ENCODE data around the gene SH2D3C.
A peak's percentile ranks its signal among the peaks of the same experiment; 100 is the strongest.

The SH2D3C gene

DNA sequence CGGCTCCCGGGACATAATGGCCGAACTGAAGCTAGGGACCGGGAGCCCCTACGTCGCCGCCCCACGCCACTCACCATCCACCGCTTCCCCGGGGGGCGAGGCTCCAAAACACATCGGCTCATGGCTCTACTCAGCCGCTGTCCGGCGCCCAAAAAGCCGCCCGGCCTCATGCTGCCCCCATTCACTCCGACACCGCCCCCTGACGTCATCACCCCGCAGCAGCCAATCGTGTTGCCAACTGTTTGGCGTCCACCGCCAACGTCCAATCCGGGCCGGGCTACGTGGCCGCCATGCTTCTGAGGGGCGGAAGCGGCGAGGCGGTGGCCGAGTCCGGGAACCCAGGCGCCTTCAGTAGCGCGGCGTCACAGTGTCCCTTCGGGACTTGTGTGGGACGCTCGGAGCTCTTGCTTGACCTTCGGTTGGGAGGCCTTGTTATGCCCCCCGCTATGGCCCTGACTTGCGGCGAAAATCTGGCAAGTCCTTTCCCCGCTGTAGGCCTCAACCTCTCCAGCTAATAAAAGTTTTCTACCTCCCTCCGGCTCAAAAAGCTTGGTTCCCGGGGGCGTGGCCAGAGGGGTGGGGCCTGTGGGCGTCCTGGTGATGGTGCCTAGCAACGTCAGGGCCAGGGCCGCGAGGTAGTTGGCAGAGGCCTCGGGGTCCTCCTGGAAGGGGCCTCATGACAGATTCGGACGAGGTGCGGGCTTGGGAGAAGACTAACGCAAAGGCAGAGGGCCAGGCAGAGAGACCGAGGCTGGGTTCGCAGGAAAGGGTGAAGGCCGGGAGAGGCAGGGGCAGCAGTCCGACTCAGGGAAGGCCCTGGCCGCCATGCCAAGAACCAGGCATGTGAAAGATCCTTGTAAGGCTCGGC is 62.8 kb downstream of the SH2D3C start, which contains the start of the genes PTRH1 and TTC16:
PTRH1 (minus strand) TSS at position 194 of the 868 bp plus-strand sequence; CDS start at position 170, 24 bp downstream.
TTC16 (plus strand) TSS at position 610 of the 868 bp plus-strand sequence; CDS start at position 677, 67 bp downstream.
- peak; percentile 87 for DNase-seq (ENCODE audit: low read depth)

DNA sequence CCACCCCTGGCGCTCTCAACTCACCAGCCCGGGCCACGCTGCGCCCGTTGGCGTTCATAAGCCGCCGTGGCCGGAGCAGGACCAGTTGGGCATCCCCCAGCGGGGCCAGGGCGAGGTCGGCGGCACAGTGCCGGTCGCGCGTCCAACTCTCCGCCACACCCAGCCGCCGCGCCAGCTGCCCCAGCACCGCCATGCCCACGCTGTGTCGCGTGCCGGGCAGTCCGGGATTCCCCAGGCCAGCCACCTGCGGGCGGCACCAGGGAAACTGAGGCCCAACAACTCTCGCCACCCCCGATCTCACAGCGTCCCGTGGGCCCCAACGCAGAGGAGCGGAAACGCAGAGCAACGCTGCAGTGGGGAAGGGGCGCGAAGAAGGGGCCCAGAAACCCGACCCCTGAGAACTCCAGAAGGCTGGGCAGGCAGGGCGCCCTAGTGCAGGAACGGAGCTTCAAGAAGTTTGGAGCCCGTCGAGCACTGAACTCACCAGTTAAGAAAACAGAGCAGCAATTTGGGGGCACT is 63.5 kb downstream of the SH2D3C start:
- DNase-seq (ENCODE audit: low read depth), result no peak

DNA sequence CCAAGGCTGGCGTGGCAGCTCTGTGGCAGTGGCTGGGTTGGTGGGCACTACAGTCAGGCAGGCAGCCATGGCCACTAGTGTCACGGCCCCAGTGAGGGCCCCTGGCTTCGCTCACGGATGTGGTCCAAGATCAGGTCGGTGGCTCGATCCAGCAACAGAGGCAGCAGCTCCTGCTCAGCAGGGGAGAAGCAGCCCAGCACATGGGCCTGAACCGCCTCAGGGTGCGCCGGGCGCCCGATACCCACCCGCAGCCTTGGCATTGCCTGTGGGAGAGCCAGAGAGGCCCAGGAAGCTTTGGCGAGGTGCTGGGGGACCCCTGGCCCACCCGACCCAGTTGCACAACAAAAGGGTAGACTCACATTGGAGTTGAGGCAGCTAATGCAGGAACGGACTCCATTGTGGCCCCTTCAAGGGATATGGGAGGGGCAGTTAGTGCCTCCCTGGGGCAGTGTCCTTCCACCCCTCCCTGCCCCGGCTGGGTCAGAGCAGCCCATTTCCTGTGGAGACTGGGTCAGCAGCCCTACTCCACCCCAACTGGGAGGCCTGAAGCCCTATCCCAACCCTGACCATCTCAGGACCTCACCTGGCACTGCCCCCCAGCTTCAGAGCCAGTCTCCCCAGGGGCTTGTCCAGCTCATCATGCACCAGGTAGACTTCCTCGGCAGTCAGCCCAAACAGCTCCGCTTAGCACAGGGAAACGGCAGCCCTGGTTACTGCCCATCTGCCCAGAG is 64.3 kb downstream of the SH2D3C start:
- no peak for DNase-seq (ENCODE audit: low read depth)

DNA sequence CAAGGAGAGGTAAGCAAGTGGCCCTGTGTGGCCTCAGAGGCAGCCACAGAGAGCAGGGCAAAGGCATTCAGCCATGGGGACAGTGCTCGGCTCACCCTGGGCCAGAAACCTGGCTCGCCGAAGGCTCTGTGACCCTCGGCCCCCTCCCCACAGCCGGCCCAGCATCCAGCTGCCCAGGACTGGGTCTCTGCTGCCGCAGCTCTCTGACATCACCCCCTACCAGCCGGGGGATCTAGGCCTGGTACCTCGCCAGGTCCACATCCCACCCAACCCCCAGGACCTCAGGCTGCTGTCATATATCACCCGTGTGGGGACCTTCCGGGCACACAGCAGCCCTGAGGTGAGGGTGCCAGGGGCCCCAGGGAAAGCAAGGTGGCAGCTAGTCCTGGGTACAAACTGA is 65.6 kb downstream of the SH2D3C start:
- DNase-seq (ENCODE audit: low read depth), result no peak

DNA sequence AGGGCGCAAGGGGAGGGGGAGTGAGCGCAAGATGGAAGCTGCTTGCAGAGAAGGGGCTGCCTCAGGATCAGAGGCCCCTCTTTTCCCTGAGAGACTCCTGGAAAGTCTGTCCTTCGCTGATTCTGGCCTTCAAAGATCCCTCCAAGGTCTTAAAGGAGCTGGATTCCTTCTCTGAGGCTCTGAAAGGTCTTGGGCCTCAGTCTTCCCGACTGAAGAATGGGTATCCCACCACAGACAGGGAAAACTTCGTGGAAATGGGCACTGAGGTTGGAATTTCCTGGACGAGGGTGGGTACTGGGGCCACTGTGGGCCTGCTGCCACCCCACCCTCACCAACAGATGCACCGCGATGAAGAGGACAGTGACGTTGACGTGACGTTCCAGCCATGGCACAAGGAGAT is 66.1 kb downstream of the SH2D3C start:
- no peak for DNase-seq (ENCODE audit: low read depth)

DNA sequence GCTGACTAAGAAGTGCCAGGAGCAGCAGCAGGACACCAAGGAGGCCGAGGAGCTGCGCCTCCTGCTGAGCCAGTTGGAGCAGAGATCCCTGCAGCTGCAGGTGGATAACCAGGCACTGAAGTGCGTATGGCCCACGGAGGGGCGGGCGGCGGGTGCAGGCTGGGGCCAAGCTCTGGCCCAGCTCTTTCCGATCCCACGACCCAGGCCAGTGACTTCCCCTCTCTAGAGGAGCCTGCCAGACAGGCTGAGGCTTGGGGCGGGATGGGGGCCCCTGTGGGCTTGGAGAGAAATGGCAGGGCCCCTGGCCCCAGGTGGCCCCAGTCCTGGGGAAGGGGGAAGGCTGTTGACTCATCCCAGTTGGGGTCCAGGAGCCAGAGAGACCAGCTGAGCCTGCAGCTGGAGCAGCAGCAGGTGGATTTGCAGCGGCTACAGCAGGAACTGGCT is 66.6 kb downstream of the SH2D3C start:
- DNase-seq (ENCODE audit: low read depth), result no peak

DNA sequence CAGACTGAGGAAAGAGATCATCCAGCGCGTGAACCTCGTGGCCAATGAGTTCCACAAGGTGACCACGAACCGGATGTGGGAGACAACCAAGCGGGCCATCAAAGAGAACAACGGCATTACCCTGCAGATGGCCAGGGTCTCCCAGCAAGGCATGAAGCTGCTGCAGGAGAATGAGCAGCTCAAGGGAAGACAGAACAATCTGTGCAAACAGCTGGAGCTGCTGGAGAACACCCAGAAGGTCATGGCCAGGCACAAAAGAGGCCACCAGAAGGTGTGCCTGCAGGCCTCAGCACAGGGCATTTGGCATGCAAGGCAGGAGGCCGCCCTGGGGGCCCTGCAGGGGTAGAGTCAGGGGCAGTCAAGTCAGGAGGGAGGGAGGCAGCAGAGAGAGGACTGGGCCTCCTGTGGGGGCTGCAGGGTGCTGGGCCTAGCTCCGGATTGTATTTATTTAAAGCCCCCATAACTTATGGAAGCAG is 67.2 kb downstream of the SH2D3C start:
- no peak for DNase-seq (ENCODE audit: low read depth)

DNA sequence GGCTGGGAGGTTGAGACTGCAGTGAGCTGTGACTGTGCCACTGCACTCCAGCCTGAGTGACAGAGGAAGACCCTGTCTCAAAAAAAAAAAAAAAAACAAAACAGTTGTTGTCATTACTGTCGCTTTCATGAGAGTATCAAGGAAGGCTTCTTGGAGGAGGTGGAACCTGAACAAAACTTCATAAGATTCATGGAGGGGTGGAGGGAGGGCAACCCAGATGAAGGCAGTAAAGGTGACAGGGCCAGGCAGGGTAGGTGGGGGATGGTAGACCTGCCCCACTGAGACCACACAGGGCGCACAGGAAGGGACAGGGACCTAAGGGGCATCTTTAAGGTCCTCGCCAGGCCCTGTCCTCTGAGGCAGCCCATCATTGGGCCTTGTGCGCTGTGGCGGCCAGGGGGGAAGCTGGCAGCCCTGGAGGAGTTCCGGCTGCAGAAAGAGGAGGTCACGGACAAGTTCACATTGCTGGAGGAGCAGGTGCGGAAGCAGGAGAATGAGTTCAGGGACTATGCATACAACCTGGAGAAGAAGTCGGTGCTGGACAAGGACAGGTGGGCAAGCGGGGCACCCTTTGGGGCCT is 68.2 kb downstream of the SH2D3C start:
- no peak for DNase-seq (ENCODE audit: low read depth)

DNA sequence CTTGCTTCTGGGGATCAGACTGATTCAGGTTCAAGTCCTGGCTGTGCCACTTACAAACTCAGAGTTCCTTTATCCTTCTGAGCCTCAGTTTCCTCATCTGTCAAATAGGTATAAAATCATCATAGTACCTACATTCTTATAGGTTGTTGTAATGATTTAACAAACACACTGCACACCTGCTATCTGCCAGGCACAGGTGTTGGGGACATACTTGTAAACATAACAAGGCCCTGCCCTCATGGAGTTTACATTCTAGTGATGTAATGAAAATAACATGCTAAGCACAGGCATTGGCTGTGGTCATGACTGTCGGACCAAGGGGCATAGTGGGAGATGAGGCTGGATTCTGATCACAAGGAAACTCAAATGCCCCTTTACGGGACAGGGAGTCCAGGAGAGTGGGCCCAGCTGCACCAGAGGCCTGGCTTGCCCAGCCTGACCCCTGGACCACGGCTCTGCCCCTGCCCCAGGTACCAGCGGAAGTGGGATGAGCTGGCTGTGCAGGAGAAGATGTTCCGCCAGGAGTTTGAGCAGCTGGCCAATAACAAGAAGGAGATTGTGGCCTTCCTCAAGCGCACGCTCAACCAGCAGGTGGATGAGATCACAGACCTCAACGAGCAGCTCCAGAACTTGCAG is 69.4 kb downstream of the SH2D3C start:
- DNase-seq (ENCODE audit: low read depth), result no peak

DNA sequence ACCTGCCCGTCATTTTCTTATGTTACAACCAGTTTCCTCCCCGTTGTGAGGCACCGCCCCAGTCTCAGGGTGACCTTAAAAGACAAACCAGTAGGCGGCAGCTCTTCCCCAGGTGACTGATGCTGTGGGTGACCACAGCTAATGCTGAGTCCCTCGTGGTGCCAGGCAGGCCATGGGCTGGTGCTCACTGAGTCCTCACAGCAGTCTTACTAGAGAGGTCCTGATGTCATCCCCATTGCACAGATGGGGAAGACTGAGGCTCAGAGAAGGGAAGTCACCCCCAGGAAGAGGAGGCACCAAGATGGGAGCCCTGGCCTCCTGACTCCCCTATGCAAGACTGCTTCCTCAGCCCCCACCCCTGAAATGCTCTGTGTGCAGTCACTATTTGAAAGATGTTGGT is 70.7 kb downstream of the SH2D3C start:
- DNase-seq (ENCODE audit: low read depth), result no peak

DNA sequence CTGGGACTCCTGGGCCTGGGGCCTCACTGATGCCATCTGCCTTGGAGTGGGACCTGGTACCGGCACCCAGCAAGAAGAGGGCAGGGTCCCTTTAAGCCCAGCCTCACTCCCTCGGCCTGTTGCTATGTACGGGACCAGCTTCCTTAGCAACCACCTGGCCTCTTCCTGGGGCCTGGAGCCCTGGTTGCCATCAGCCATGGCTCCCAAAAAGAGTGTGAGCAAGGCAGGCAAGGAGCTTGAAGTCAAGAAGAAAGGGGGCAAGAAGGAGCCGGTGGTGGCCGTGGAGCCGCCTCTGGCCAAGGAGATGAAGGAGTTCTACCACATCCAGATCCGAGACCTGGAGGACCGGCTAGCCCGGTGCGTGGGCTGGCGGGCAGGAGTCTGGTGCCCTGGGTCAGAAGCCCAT is 71.6 kb downstream of the SH2D3C start, which contains the start of gene CFAP157:
CFAP157 (plus strand) TSS at position 153 of the 406 bp plus-strand sequence; CDS start at position 197, 44 bp downstream.
- no peak for DNase-seq (ENCODE audit: low read depth)

DNA sequence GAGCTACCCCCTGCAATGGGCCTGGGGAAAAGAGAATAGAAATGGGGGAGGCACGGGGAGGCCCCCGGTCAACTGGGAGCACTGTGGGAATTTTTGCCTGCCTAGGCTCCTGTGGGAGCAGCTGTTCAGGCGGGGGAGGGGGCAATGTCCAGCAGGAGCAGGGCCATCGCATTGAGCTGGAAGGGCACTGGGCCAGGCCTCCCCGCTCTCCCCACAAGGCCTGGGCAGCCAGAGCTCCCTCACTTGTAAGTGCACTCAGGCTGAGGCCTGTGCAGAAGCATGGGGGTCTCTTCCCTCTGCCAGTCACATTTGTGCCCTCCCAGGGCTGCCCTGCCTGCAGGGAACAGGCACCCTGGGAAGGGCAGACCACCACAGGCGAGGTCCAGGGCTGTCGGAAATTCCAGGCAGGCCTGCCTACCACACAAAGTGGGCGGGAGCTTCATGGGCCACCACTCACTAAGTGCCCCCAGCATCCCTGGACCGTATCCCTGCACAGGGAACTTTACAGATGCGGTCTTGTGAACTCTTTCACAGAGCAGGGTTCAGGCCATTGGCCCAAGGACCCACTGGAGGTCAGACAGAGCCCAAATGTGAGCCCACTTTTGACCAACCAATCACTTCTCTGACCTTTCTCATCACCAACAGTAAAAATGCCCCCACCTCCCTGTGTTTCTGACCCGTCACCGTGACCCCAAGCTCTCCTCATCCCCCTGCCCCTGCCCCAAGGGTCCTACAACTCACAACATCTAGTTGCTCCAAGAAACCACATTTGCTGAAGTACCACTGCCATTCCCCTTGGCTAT is 72.7 kb downstream of the SH2D3C start:
- no peak for DNase-seq (ENCODE audit: low read depth)

DNA sequence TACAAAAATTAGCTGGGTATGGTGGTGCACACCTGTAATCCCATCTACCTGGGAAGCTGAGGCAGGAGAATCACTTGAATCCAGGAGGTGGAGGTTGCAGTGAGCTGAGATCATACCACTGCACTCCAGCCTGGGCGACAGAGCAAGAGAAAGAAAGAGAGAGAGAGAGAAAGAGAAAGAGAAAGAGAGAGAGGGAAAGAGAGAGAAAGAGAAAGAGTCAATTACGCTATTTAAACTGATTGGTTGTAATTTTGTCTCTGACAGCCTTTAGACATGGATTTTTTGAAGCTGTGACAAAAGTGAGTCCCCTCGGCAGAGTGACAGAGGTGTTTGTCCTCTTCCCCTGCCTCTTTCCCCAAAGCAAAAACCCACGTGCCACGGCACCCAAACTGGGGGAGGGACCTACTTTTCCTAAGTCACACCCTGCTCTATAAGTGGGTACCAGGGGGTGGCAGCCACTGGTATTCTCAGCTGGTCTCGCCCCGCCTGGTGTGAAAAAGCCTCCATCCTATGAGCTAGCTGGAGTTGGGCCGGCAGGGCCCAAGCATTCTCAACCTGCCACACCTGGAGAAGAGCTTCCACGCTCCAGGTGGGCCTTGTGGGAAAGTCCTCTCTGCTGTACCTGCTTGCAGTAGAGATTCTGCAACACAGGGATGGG is 75.0 kb downstream of the SH2D3C start:
- DNase-seq (ENCODE audit: low read depth), result no peak

DNA sequence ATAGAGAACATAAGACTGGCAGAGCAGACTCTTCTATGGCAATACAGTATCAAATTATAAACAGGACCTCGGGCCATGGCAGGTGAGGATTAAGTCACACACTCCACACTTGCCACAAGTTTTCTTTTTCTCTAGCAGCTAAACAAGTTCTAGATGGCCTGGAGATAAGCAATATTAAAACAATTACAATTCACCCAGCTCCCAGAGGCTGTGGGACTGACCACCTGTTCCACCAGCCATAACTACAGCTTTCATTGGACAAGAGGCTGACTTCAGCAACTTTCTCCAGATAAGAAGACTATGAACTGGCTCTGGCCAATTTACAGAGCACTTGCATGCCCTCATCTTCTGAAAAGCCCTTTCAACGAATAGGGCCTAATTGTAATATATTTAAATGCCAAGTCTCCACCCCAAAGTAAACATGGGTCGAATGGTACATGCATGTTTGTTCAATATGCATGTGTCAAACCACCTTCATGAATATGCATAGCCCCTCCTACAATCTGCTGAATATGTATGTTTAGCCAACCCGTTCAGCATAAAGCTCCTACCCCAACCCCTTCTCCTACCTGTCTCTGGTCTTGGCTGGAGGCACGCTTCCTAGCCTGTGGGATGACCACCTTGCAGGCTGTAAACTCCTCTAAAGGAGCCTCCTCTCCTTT is 77.7 kb downstream of the SH2D3C start:
- no peak for DNase-seq (ENCODE audit: low read depth)

DNA sequence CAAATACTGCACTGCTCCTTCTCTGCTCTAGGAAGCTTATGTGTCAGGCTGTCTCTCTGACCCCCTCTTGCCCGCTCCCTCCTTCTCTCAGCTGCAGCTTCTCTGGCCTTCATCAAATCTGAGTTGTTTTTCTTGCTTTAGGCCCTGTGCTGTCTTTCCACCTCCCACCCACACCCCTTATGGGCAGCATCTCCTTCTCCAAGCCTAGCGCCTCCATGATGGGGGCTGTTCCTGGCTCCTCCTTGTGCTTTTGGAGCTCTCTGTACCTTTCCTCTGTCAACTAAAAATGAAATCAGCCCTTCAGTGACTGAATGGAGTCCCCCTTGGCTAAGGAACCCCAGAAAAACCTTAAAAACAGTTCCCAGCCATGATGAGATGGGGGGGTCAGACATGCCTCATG is 78.3 kb downstream of the SH2D3C start:
- no peak for DNase-seq (ENCODE audit: low read depth)

DNA sequence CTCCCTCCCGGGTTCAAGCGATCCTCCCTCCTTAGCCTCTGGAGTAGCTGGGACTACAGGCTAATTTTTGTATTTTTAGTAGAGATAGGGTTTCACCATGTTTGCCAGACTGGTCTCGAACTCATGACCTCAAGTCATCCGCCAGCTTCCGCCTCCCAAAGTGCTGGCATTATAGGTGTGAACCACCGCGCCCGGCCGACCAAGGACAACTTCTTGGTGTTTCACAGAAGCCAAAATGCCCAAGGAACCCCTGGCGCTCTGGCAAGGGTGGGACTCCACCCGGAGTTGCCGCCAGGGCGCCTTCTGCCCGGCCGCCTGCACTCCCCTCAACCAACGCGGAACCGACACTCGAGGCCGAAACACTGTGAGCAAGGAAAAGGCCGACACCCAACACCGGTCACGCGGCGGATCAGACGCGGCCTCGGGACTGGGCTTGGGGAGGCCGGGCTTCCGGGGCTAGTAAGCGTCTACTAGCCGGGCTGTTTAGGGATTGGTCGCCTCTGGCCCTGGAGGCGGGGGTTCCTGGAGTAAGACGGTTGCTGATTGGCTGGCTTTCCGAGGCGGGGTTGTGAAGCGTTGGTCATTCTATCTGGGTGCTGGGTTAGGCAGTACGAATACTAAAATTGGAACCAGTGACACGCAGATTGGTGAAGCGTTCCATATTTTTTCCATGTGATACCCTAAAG is 79.3 kb downstream of the SH2D3C start:
- peak; percentile 97 for DNase-seq (ENCODE audit: low read depth)

DNA sequence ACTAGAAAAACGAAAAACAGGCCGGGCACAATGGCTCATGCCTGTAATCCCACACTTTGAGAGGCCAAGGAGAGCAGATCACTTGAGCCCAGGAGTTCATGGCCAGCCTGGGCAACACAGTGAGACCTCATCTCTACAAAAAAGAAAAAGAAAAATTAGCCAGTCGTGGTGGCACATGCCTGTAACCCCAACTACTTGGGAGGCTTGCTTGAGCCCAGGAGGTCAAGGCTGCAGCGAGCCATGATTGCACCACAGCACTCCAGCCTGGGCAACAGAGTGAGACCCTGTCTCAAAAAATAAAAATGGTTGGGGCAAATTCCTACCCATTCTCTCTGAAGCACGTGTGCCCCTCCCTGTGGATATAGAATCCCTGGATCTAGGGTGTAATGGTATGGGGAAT is 80.1 kb downstream of the SH2D3C start:
- DNase-seq (ENCODE audit: low read depth), result no peak

DNA sequence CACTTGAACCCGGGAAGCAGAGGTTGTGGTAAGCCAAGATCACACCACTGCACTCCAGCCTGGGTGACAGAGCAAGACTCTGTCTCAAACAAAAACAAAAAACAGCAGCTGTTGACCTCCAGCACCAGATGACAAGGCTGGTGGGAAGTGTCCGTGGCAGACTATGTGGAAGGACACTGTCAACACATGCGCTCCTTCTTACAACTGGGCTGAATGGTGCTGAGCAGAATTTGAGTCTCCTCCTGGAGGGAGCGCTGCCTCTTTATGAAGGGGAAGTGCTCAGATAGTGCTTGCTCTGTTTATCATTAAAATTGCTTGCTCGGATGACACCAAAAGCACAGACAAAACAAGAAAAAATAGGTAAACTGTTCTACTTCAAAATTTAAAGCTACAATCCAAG is 80.9 kb downstream of the SH2D3C start:
- no peak for DNase-seq (ENCODE audit: low read depth)
